ENCODE data around the gene TNFAIP2.
"Not testable (repeated sequence)": the region's sequence is repeated elsewhere in the genome, so short reads cannot be mapped to it uniquely, and the experiment has no call there.

Gene TNFAIP2

DNA sequence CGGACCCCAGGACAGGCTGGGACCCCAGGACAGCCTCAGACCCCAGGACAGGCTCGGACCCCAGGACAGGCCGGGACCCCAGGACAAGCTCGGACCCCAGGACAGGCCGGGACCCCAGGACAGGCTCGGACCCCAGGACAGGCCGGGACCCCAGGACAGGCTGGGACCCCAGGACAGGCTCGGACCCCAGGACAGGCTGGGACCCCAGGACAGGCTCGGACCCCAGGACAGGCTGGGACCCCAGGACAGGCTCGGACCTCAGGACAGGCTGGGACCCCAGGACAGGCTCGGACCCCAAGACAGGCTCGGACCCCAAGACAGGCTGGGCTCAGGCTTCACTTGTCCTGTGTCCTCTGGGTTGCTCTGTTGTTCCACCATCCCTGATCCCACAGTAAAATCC lies 32.2 kb downstream of the TNFAIP2 start:
- not testable (repeated sequence) for DNase-seq (ENCODE audit: low spot score)

DNA sequence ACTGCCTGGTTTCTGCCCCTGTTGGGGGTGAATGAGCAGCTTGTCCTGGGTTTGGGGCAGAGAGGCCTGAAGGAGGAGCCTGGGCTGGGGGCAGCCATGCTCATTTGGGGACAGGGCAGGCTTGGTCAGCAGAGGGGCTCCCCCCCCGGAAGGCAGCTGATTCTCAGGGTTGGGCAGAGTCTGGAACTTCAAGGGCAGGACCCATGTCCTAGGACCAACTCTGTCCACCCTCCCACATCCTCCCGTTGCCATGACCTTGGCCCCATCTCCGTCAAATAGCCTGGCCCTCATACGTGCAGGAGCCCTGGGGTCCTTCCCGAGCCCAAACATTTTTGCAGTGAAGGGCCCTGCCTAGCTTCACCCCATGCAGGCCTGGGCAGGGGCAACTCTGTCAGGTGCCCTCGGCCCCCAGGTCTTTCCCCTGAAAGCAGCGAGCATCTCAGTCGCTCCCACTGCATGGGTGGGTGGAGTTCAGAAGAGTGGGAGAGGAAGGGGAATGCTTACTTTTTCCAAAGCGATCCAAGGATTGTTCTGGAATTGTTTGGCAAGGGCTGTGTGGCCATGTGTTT lies 32.6 kb downstream of the TNFAIP2 start:
- DNase-seq (ENCODE audit: low spot score) = no peak

DNA sequence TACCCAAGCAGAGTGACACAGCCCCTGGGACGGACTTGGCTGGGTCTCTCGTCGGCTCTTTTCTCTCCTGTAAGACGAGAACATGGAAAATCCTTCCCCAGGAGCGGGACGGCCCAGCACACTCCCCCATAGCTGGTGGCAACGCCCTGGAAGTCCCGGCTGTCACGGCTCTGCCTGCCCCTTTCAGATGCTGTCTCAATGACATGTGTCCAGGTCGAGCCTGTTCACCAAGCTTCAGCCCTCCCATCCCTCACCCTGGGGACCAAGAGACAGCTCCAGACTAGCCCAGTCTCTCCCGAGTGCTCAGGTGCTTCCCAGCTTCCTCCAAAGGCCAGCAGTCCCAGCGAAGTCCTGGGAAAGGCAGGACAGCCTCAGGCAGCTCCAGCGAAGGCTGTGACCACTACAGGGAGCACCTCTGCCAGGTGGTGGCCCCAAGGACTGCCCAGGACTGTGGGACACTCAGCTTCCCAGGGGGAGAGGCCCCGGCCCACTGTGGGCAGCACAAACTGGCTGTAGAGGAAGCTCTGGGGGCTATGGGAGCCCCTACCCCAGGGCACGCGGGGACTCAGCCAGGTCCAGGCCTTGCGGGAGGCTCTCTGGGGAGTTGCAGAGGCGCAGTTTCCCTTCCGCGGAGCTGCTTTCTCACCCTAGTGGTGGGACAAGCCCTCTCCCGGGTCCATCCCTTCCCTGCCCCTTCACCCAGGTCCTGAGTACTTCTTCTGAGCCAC lies 33.6 kb downstream of the TNFAIP2 start:
- no peak for DNase-seq (ENCODE audit: low spot score)

DNA sequence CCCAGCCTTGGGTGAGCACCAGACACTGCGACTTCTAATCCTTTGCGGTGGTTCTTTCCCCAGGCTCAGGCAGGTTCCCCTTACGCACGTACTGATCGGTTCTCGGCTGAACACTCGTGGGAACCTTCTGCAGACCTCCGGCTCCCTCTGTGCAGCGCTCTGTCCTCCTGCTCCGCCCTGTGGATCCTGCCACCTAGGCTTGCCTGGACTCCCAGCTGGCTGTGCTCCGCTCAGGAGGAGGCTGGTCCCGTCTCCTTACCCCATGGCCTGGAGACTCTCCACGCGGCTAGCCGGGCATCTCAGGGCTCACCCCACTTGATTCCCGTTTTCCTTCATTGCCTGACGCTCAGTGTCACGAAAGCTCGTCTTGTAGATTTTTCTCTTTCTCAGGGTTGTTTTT lies 34.7 kb downstream of the TNFAIP2 start:
- no peak for DNase-seq (ENCODE audit: low spot score)

DNA sequence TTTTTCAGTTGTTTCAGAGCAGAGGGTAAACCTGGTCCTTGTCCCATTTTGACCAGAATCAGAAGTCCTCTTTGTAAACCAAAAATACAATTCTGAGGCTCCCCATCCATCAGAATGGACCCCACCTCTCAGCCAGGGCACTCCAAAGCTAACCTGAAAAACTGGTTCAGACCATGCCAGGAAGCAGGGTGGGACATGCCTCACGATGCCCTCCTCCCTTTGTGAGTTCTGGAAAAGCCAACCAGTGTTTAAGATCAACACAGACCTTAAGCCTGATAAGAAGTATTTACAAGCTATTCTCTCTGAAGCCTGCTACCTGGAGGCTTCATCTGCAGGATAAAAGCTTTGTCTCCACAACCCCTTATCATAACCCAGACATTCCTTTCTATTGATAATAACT lies 35.4 kb downstream of the TNFAIP2 start:
- no peak for DNase-seq (ENCODE audit: low spot score)

DNA sequence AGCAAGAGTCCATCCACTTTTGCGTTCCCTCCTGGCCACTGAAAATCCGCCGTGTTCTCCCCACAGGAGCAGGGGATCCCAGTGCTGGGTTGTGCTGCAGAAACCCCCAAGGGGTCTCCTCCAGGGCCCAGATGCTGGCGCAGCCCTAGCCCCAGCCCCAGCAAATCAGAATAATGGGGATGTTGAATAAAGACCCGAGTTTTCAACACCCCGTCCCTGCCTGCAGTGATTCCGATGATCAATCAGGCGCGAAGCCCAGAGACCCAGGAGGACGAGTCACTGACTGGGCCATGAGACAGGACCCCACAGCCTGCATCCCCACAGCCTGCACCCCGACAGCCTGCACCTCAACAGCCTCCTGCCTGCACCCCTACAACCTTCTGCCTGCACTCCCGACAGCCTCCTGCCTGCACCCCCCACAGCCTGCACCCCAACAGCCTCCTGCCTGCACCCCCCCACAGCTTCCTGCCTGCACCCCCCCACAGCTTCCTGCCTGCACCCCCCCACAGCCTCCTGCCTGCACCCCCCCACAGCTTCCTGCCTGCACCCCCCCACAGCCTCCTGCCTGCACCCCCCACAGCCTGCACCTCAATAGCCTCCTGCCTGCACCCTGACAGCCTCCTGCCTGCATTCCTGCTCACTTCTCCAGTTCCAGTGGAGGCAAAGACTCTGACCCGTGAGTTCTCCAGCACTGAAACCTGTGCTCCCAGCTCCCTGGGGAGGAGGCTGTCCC lies 37.2 kb downstream of the TNFAIP2 start:
- DNase-seq (ENCODE audit: low spot score) = no peak

DNA sequence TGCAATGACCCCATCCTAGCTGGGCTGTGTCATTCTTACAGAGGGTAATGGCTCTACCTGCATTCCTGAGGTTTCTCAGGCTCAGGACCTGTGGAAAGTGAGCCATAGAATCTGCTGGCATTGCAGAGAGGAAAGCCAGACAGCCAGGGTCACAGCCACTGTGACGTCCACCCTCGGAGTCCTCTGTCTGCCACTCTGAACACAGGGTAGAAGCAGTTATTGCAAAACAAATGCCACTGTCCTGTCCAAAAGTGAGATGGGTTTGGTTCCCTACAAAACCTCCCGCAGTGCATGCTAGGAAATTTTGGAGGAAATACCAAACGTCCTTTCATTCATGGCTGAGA lies 37.8 kb downstream of the TNFAIP2 start:
- DNase-seq (ENCODE audit: low spot score) = no peak

DNA sequence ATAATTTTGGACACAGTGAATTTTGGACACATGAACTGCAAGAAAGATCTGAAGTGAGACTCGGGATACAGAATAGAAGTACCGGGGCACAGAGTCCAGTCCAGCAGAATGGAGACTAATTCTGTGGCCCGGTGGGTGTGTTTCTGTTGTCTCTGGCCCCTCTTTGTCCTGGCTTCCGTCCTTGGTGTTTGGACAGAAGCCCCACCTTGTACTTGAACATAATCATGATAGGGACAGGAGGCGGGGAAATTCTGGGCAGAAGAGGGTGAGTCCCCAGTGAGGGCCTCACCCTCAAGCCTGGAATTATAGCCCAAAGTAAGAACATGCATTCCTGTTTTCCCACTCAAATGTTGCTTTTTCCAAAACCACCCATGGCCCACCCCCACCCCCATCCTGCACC lies 39.9 kb downstream of the TNFAIP2 start:
- DNase-seq (ENCODE audit: low spot score) = no peak

DNA sequence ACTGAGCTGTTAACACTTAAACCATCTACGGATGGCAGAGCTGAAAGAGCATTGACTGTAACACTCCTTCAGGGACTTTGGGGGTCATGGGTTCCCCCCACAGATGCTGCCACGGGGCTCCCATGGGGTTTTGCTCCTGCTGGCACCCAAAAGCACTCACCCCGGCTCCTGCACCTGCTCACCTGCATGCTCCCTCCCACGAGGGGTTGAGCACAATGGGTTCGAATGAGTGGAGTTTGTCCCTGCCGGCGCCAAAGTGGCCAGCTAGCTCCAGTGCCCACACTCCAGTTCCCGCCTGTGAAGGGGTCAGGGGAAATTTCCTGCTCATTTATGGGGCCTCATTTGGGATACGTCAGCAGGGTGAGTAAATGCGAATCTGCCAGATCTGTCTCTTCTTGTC lies 40.7 kb downstream of the TNFAIP2 start:
- no peak for DNase-seq (ENCODE audit: low spot score)

DNA sequence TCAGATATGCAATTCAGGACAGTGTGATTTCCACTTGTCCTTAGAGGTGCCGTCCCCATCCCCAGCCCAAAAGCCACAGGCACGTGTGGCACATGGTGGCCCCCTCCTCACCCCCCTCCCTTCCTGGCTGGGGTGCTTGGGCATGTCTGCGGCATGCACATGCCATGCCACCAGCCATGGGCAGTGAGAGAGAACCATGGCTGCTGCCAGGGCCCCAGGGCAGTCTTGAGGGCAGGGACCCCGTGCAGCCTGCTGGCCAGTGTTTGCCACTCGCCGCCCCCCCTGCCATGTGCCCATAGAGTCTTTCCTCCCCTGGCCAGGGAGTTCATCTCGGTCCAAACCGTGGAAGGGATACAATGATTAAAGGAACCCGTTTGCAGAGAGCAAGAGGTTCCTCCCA lies 41.5 kb downstream of the TNFAIP2 start:
- DNase-seq (ENCODE audit: low spot score) = no peak

DNA sequence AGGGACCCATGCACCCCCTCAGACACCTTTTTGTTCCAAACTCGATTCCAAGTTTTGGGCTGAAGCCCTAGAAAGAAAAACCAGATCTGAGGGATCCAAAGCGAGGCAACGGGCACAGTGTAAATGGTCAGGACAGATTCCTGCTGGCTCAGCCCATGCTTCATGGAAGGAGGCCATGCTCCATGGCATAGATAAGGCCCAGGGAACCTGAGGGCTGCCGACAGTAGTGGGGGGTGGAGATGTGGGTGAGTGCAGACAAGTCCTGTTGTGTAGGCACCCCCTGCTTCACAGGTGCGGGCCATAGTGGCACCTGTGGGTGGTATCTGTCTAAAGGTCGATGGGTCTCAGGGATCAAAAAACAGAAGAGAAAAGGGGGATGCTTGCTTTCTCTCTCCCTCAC lies 42.1 kb downstream of the TNFAIP2 start:
- no peak for DNase-seq (ENCODE audit: low spot score)

DNA sequence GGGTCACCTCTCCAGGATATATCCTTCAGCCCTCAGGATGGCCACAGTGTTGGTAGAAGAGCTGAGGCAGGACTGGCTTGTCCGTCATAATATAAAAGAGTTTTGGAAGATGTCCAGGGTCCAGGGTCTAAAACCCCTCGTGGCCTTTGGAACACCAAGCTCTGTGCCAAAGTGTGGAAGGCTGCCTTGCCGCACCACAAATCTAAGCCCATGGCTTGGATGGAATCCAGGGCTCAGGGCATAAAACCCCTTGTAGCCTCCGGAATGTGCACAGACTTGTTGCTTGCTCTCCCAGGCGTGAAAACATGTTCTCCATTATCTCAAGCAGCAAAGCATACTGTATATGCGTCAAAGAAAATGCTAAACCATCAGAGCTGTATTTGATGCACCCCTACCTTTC lies 46.7 kb downstream of the TNFAIP2 start:
- no peak for DNase-seq (ENCODE audit: low spot score)

DNA sequence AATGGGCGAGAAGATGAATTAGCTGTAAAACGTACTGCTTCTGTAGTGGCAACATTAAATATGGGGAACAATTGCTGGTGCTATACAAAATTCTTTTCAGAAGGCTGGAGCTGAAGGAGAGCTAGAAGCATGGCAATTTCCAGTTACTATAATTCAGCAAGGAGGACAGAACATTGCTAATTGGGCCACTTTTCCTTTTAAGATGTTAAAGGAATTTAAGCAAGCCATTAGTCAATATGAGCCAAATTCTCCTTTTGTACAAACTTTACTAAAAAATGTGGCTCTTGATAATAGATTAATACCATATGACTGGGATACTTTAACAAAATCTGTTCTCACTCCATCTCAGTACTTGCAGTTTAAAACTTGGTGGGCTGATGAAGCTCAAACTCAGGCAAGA lies 47.9 kb downstream of the TNFAIP2 start:
- not testable (repeated sequence) for DNase-seq (ENCODE audit: low spot score)

DNA sequence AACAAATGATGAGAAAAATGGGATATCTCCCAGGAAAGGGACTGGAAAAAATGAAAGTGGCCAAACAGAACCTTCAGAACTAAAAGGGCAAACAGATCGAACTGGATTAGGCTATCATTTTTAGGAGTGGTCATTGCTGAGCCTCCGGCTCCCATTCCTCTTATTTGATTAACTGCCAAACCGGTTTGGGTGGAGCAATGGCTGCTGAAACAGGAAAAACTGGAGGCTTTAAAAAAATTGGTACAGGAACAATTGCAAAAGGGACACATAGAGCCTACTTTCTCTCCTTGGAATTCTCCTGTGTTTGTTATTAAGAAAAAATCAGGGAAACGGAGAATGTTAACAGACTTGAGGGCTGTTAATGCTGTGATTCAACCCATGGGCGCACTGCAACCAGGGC lies 49.7 kb downstream of the TNFAIP2 start:
- DNase-seq (ENCODE audit: low spot score) = no peak

DNA sequence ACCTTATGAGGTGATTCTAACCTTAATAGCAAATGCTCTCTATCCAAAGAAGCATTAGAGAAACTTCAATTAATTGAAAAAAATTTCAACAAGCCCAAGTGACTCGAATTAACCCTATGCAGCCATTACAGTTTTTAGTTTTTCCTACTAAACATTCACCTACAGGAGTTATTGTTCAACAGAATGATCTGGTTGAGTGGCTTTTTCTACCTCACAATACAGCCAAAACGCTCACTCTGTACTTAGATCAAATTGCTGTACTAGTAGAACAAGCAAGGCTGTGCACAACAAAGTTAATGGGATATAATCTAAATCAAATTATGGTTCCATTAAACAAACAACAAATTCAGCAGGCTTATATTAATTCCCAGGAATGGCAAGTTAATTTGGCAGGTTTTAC lies 50.6 kb downstream of the TNFAIP2 start:
- not testable (repeated sequence) for DNase-seq (ENCODE audit: low spot score)

DNA sequence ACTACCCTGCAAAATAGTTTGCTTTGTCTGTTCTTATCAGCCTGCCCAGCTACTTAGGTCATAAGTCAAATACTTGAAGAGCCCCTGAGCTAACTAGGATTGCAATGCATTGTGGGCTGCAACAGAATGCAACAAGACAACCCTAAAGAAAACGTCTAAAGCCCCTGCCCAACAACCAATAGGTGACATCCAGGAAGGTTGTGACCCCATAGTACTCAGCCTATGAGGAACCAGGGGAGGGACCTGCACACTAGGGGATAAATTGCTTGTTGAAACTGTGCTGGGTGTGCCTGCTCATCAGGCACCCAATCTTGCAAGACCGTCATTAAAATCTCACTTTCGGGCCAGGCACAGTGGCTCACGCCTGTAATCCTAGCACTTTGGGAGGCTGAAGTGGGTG lies 52.9 kb downstream of the TNFAIP2 start:
- not testable (repeated sequence) for DNase-seq (ENCODE audit: low spot score)

DNA sequence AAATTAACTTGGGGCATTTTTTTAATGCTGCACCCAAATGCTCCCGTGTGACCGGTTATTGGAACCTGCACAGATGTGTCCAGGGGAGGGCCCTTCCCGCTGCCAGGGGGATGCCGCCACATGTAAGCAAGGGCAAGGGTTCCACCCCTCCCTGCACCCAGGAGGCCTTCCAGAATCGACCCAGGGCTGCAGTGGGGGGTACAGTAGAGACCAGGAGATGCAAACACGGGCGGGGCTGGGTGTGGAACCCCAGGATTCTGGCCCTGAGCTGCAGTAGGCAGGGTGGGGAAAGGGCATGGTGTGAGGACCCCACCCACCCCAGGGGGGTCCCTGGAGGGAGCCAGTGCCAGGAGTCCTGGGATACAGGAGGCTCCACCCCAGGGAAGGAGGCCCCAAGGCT lies 54.1 kb downstream of the TNFAIP2 start:
- DNase-seq (ENCODE audit: low spot score) = no peak

DNA sequence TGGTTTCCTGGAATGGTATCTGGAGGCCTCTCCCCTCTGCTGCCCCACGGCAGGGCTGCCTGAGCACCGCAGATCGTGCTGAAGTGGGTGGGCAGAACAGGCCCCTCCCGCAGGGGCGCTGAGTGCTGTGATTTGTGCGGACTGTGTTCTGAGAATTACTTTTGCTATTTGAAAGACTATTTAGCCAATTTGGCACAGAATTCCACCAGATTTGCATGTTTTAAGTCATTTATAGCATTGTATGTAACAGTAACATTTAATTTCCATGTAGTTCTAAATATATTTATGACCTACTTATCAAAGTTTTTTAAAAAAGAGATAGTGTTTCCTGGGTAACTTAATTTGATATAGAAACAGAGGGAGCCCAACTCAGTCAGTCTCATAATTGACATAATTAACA lies 55.3 kb downstream of the TNFAIP2 start:
- no peak for DNase-seq (ENCODE audit: low spot score)

DNA sequence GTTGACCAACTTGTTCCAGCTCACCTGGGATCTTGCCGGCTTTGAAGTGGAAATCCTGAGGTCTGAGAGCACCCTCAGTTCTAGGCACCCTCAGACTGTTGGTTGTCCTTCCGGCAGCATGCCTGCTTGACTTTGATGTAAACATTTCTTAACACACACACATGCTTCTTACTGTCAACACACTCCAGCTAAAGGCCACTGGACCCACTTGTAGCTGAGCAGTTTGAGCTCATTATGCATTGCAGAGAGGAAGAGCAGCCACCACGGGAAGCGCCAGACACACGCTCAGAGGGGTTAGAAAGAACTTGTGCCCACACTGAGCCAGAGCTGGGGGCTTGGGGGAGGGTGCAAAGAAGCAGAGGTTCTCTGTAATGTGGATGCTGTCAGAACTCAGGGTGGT lies 55.8 kb downstream of the TNFAIP2 start:
- DNase-seq (ENCODE audit: low spot score) = no peak

DNA sequence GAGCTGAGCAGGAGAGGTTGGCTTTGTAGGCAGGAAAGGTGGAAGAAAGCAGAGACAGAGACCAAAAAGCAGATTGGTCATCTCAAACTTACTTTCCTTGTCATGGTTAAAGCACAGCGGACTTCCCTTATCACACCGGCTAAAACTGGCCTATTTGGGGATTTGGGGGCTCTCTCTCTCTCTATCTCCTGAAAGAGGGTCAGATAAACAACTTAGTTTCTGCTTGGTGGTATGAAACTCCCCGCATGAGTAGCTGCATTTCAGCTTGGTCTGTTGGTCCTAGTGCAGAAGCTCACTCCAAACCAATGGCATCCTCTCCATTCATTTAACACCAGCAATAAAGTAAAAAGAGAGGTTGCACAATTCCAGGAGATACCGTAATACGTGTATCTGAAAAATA lies 57.1 kb downstream of the TNFAIP2 start:
- DNase-seq (ENCODE audit: low spot score) = no peak

DNA sequence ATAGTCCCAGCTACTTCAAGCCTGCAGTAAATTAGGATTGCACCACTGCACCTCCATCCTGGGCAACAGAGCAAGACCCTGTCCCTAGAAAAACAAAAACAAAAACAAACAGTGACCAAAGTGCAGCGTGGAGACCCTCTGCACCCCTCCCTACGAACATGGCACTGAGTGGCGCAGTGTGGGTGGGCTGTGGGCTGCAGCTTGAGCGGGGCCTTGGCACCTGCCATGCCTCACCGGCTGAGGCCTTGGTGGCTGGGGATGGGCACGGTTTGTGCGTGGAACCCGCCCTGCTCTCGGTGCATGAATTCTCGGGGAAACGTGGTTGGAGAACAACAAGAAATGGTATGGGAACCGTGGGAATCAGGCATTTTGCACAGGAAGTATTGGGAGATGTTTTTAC lies 60.8 kb downstream of the TNFAIP2 start:
- no peak for DNase-seq (ENCODE audit: low spot score)

DNA sequence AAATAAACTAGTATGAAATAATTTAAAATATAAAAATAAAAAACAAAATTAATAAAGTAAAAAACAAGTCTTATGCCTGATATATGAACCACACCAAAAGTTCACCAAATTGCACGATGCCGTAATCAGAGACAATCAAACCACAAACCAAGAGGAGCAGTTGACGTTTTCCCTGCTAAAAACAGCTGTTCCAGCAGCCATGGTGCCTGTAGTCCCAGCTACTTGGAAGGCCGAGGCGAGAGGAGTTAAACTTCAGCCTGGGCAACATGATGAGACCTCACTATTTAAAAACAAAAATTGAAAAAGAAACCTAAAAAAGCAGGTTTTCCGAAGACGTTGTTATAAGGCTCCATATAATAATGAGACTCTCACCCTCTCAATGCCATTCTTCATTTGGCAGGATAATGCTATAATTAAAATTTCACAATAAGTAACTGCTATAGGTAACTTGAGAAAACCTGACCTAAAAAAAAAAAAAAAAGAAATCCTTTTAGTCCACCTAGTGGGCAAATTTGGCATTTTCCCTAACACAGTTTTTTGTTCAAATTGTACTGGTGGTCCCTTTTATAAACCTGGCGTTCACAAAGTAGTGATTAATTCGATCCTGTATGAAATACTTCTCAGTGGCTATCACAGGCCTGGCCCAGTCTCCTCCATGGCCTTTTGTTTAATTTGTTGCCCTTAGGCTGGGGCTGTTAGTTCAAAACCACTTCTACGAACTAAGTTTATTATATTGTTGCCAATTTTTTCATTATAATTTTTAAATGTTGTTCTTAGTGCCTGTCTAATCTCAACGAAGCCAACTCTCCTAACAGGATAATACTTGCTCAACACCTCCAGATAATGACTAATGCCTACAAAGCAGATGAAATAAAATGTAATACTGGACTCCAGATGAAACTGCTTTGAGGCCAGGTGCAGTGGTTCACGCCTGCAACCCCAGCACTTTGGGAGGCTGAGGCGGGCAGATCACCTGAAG lies 62.1 kb downstream of the TNFAIP2 start:
- DNase-seq (ENCODE audit: low spot score) = no peak

All from activated CD4-positive, alpha-beta T cell treated with anti-CD3 and anti-CD28 coated beads, Interleukin-2, Interleukin-4, amounts not matched to agents 100 ng/mL and 50 ng/mL, durations not matched to agents 16 hours and 8 hours (primary cell).